GM19468 (cell line): Measurements from ENCODE around the gene CCDC138.

Experiments used
- ATAC-seq: cut with Tn5 transposase; IDR thresholded peaks from one replicate; pipeline ENCODE4 v1.9.1; 2021; ENCODE audit warnings: mild to moderate bottlenecking, moderate library complexity, moderate number of reproducible peaks; ENCODE audit not compliant: unreplicated experiment; ENCODE audit errors: extremely low read depth

CCDC138 gene

DNA sequence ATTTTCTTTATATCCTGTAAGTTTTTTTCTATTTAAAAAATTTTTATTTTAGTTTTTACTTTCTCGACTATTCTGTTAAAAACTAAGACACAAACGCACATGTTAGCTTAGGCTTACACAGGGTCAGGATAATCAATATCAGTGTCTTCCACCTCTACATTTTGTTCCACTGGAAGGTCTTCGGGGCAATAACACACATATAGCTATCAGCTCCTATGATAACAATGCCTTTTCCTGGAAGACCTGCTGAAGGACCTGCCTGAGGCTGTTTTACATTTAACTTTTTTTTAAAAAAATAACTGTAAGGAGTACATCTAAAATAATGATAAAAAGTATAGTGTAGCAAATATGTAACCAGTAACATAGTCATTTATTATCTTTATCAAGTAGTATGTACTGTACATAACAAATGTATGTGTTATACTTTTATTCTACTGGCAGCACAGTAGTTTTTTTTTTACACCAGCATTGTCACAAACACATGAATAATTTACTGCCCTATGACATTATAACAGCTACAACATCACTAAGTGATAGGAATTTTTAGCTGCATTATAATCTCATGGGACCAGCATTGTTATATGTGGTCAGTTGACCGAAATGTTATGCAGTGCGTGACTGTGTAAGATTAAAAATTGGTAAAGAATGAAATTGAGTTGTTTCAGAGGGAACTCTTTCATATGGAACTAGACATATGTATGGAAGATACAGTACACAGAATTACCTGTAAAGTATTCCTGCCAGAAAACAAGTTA, 37.9 kb downstream of the CCDC138 start:
- no peak for ATAC-seq

DNA sequence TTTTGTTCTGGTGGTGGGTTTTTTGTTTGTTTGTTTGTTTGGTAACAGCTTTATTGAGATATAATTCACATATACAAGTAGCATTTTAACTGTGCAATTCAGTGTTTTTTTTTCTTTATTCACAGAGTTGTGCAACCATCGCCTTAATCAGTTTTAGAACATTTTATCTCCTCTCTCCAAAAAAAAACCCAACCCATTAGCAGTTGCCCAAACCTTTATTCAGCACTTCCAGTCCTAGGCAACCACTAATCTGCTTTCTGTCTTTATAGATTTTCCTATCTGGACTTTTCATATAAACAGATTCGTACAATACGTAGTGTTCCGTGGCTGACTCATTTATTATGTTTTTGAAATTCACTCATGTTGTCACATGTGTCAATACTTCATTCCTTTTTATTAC, 38.7 kb downstream of the CCDC138 start:
- ATAC-seq: no peak

DNA sequence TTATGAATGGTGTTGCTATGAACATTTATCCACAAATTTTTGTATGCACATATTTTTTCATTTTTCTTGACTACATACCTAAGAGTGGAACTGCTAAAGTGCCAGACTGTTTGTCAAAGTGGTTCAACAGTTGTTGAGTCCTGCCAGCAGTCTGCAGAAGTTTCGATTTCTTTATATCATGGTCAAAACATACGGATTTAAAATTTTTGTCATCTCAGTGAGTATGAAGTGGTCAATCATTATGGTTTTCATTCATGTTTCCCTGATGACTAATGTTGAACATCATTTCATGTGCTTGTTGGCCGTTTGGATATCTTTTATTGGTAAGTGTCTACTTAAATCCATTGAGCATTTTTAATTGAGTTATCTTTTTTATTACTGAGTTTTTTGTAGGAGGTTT, 39.2 kb downstream of the CCDC138 start:
- ATAC-seq: no peak

DNA sequence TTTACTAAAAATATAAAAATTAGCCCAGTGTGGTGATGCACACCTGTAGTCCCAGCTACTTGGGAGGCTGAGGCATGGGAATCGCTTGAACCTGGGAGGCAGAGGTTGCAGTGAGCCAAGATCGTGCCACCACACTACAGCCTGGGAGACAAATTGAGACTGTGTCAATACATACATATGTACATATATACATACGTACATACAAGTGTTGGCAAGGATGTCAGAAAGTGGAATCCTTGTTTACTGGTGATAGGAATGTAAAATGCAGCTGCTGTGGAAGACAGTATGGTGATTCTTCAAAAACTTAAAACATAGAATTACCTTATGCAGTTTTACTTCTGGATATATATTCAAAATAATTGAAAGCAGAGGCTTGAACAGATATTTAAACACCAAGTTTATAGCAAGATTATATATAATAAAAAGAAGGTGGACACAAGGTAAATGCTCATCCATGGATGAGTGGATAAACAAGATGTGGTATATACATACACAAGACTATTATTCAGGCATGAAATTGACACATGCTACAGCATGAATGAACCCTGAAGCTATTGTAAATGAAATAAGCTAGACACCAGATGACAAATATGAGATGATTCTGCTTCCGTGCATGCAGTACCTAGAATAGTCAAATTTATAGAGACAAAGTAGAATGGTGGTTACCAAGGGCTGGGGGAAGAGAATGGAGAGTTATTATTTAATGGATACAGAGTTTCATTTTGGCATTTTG, 43.2 kb downstream of the CCDC138 start:
- ATAC-seq: no peak

- no peak for ATAC-seq
These were observed 46.6 kb downstream of the CCDC138 start for GRCh38 chr2:108833219-108833618.

DNA sequence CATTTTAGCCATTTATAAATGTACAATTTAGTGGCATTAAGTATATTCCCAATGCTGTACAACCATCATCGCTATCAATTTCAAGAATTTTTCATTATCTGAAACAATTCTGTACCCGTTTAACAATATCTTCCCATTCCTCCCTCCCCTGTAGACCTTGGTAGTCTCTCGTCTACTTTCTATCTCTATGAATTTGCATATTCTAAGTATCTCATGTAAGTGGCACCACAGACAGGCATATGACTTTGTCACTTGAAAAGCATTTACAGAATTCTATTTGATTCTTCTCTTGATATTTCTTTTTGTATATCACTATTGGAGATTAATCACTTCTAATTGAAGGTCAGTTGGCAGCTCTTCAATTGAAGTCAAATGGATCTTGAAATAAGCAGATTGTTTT, 48.0 kb downstream of the CCDC138 start:
- ATAC-seq: no peak

- ATAC-seq: no peak
These were observed 48.5 kb downstream of the CCDC138 start for GRCh38 chr2:108835040-108835439.

DNA sequence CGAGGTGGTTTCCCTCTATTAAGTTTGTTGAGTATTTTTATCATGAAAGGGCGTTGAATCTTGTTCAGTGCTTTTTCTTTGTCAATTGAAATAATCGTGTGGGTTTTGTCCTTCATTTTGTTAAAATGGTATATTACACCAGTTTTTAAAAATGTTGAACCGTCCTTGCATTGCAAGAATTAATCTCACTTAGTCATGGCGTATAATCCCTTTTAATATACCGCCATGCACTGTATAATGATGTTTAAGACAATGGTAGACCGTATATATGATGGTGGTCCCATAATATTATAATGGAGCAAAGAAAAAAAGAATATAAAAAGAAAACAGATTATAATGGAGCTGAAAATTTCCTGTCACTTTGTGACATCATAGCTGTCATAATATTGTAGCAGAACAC, 50.6 kb downstream of the CCDC138 start:
- no peak for ATAC-seq

DNA sequence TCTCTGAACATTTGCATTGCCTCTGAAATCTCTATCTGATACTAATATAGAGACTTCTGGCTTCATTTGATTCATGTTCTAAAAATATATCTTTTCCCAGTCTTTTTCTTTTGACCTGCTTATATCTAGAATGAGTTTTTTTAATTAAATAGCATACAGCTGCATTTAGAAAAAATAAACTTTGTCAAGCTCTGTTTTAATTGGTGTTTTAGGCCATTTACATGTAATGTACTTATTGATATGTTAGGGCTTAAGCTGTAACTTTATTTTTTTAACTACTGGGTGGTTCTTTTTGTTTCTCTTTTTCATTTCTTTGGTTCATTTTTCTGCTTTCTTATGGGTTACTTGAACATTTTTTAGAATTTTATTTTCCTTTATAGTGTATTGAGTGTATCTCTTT, 54.9 kb downstream of the CCDC138 start:
- no peak for ATAC-seq

GRCh38 chr2:108845923-108846322, 59.4 kb downstream of the CCDC138 start:
- no peak for ATAC-seq

DNA sequence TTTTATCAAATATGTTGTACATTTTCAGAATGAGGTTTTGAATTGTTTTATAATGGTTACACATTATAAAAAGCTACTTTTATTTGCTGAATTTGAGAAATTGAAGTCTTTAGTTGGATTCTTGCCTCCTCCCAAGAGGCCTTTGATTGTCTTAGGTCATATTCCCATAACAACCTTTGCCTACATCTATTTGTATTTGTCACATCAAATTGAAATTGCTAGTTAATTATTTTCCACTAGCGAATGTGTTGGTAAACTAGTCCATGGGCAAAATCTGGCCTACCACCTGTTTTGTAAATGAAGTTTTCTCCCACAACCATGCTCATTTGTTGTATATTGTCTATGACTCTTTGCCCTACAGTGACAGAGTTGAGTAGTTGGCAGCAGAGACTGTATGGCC, 60.4 kb downstream of the CCDC138 start:
- no peak for ATAC-seq

GRCh38 chr2:108852375-108852774, 65.8 kb downstream of the CCDC138 start:
- no peak for ATAC-seq

DNA sequence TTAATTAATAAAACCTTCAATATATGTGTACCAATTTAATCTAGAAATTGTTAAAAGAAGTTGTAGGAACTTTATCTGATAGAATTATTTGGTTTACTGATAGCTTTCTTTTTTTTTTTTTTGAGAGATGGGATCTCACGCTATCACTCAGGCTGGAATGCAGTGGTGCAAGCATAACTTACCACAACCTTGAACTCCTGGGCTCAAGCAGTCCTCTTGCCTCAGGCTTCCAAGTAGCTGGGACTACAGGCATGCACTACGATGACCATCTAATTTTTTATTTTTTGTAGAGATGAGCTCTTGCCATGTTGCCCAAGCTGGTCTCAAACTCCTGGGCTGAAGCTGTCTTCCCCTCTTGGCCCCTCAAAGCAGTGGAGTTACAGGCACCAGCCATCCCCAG, 66.8 kb downstream of the CCDC138 start:
- no peak for ATAC-seq

DNA sequence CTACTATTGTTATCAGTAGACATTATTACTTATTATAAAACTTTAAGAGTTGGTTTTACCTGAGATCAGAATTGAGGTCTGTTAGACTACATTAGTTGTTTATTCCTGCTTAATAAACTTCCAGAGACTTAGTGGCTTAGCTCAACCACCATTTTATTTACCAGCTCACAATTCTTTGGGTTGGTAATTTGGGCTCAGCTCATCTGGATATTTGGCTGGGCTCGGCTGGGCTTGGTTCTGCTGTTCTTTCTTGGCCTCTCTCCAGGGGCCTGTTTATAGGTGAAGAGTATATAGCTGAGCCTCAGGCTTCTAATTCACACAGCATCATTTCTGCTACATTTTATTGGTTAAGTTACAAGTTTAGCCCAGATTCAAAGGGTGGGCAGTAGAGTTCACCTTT, 67.9 kb downstream of the CCDC138 start:
- ATAC-seq: no peak

DNA sequence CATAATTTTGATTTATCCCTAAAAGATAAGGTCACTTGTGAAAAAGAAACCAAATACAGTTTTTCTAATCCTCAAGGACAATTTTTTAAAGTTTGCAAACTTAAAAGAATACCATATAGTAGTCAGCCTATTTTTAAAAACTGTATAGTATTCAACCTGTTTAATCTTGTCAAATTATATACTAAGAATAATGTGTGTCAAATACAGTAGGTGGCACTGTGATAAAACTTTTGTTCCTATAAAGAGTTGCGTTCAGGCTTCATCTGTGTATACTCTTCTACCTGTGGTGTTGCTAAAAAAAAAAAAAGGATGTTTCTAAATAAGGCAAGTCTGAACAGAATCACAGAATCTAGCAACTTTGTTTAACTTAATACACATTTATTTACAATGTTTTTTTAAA, 68.6 kb downstream of the CCDC138 start:
- ATAC-seq: no peak

GRCh38 chr2:108858894-108859293, 72.3 kb downstream of the CCDC138 start:
- no peak for ATAC-seq

GRCh38 chr2:108866041-108866440, 79.5 kb downstream of the CCDC138 start:
- no peak for ATAC-seq

DNA sequence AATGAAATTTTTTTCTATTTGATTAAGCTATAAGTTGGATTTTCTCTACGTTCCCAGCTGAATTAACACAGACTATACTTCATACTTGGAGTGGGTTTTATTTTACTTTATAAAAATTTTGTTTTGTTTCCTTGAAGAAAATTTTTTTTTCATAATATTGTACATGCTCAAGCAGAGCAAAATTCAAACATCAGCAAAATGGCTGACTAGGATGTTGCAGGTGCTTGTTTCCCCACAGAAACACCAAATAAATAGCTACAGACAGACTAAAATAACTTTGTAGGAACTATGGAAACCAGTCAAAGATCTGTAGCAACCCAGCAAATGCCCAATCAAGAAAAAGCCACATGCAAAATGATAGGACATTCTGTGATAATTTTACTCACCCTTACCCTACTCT, 82.3 kb downstream of the CCDC138 start:
- ATAC-seq: no peak

DNA sequence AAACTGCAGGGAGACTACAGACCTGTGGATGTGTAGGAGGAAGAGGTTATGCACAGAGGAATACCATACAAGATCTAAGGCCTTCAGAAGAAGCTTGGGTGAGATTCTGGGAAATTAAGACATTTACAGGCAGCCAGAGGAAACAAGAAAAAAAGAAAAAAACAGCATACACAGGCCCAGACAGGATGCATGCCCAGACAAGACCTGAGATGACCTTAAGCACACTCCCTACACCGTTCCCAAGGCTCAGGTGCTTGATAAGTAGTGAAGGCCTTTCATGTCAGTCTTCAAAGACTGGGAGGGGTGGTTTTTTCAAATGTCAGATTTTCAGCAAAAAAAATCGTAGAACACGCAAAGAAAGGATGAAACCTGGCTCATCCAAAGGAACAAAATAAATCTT, 83.0 kb downstream of the CCDC138 start:
- ATAC-seq: no peak

- no peak for ATAC-seq
These were observed 83.6 kb downstream of the CCDC138 start for GRCh38 chr2:108870069-108870644.

- no peak for ATAC-seq
These were observed 90.9 kb downstream of the CCDC138 start for GRCh38 chr2:108877506-108877905.

DNA sequence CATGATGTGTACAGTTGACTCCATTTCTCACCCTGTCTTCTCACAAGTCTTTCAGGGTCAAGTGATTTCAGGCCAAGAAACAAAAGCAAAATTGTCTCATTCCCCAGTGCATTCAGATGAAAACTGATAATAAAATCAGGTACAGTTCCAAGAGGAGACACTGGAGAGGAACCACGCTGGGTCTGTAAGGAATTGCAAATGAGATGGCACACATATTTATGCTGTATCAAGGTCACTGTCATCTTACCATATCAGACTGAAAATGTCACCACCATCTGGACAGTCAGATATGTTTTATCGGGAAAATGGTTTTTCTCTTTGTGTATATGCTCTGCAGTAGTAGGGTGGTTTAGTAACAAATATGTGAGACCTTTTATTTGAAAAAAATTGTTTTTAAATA, 91.7 kb downstream of the CCDC138 start:
- no peak for ATAC-seq
